ENCODE measurements around the gene YY1.
"Not testable (repeated sequence)": the region's sequence is repeated elsewhere in the genome, so short reads cannot be mapped to it uniquely, and the experiment has no call there.

The YY1 gene

DNA sequence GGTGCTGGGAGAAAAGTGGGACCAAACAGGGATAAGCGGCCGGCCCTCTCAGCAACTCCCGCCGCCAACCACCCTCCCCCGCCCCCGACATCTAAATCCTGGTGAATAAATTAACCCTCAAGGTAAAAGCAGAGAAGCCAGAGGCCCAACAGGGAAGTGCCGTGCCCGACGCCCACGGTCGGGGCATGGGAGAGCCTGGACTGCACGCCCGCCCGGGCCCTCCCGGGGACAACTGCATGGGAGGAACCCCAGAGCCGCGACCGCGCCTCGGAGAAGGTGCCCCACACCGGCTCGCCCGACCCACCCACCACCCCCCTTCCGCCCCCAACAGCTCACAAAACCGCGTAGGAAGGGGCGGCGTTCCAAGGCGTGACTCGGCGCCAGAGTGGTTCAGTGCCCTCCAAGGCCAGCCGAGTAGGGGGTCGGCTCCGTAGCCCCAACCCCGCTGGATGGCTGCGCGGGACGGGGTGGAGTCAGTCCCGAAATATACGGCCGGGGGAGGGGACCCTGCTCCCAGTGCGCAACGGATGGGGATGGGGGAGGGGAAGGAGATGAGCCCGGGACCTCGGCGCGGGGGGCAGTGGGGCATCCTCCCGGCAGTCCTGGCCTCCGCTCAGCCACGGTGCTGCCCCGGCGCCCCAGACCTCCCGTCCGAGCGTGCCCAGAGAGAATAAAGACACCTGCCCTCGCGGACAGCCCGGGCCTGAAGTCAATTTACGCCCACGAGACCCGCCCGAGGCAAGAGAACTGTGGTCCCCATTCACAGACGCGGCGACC is 66.6 kb downstream of the YY1 start:
- peak overlapping the region; percentile 72 for H3K27ac ChIP-seq (ENCODE audit: low read depth, low read length)
- H3K27me3 ChIP-seq (ENCODE audit: control insufficient read depth in 1 of 2, insufficient read depth in 2 of 2, low read length in 2 of 2), result no peaks in the 10 kb centered on the region
- H3K4me3 ChIP-seq (ENCODE audit: low read depth in 1 of 2, low read length in 2 of 2), result peak overlapping the region; percentile 30 to 67
- peaks cover 12% of the 10 kb centered on the region for H3K4me1 ChIP-seq (ENCODE audit: insufficient read depth, low read length)
- H3K9me3 ChIP-seq (ENCODE audit: low read length), result no peaks in the 10 kb centered on the region
- no peak overlapping the region for H3K9ac ChIP-seq (ENCODE audit: low read length)
- no peaks in the 10 kb centered on the region for H3K36me3 ChIP-seq (ENCODE audit: insufficient read depth, low read length)

- Histone ChIP-seq H3K27ac (ENCODE audit: low read depth, low read length) (peak within 1 kb of the TSS; percentile 72), H3K4me1 (ENCODE audit: insufficient read depth, low read length) (peaks cover 12% of the 10 kb centered on the region), H3K27me3 (ENCODE audit: control insufficient read depth in 1 of 2, insufficient read depth in 2 of 2, low read length in 2 of 2) (no peaks in the 10 kb centered on the region), H3K4me3 (ENCODE audit: low read depth in 1 of 2, low read length in 2 of 2) (peak within 1 kb of the TSS; percentile 67 to 77), H3K9ac (ENCODE audit: low read length) (peak within 1 kb of the TSS; percentile 39), H3K9me3 (ENCODE audit: low read length) (no peaks in the 10 kb centered on the region), H3K36me3 (ENCODE audit: insufficient read depth, low read length) (no peaks in the 10 kb centered on the region)
Observed at GRCh38 chr14:100306101-100306997, 67.4 kb downstream of the YY1 start, which contains the start of gene SLC25A29. SLC25A29 (minus strand) TSS chr14:100306444; CDS start chr14:100306232, 212 bp downstream.

DNA sequence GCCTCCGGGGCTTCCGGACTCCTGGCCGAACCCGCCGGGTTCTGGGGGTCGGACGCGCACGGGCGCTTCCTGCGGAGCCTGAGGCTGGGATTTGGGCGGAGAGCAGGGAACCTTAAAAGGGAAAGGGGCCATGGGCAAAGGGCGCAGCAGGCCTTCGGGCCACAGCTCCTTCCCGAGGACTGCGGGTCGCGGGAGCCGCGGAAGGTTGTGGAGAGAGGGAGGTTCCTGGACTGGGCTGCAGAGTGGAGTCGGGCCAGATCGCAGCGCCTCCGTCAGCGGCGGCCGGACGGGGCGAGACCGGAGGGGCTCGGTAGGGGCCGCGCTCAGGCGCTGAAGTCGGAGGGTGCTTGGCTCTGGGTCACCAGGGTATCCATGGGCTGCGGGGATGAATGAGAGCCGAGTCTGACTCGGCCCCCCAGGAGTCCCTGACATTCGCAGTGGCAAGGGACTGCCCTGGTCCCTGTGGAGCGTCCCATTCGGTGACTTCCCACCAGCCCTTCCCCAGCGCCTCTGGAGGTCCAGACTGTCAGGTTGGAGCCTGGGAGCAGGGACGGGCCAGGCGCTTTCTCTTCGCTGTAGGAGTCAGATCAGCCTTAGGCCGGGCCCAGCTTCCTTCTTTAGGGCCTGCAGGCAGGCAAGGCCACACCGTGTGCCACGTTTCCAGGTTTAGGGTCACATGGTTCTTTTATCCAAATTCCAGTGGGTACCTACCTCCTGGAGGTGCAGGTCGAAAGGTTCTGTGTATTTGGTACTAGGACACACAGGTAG is 68.2 kb downstream of the YY1 start:
- peak overlapping the region; percentile 6 for H3K27ac ChIP-seq (ENCODE audit: low read depth, low read length)
- peaks cover 12% of the 10 kb centered on the region for H3K4me1 ChIP-seq (ENCODE audit: insufficient read depth, low read length)
- peak overlapping the region; percentile 39 for H3K9ac ChIP-seq (ENCODE audit: low read length)
- H3K27me3 ChIP-seq (ENCODE audit: control insufficient read depth in 1 of 2, insufficient read depth in 2 of 2, low read length in 2 of 2), result no peaks in the 10 kb centered on the region
- no peaks in the 10 kb centered on the region for H3K9me3 ChIP-seq (ENCODE audit: low read length)
- H3K36me3 ChIP-seq (ENCODE audit: insufficient read depth, low read length), result no peaks in the 10 kb centered on the region
- peak overlapping the region; percentile 67 to 77 for H3K4me3 ChIP-seq (ENCODE audit: low read depth in 1 of 2, low read length in 2 of 2)

- H3K27ac ChIP-seq (ENCODE audit: low read depth, low read length), result no peak overlapping the region
- peak overlapping the region; percentile 39 for H3K9ac ChIP-seq (ENCODE audit: low read length)
Observed at GRCh38 chr14:100307766-100308426, 69.0 kb downstream of the YY1 start.

GRCh38 chr14:100308427-100308792 is 69.5 kb downstream of the YY1 start:
- not testable (repeated sequence) for H3K27me3 ChIP-seq (ENCODE audit: control insufficient read depth in 1 of 2, insufficient read depth in 2 of 2, low read length in 2 of 2); H3K27ac ChIP-seq (ENCODE audit: low read depth, low read length); H3K36me3 ChIP-seq (ENCODE audit: insufficient read depth, low read length)

More at GRCh38 chr14:100307766-100308426, 69.0 kb downstream of the YY1 start:
- Histone ChIP-seq H3K4me1 (ENCODE audit: insufficient read depth, low read length) (peaks cover 12% of the 10 kb centered on the region), H3K27me3 (ENCODE audit: control insufficient read depth in 1 of 2, insufficient read depth in 2 of 2, low read length in 2 of 2) (no peaks in the 10 kb centered on the region), H3K9me3 (ENCODE audit: low read length) (no peaks in the 10 kb centered on the region), H3K4me3 (ENCODE audit: low read depth in 1 of 2, low read length in 2 of 2) (peak overlapping the region in 1 of 2 donors; percentile 77), H3K36me3 (ENCODE audit: insufficient read depth, low read length) (no peaks in the 10 kb centered on the region)

GRCh38 chr14:100309028-100309737 is 70.2 kb downstream of the YY1 start:
- no peaks in the 10 kb centered on the region for H3K36me3 ChIP-seq (ENCODE audit: insufficient read depth, low read length)
- H3K4me1 ChIP-seq (ENCODE audit: insufficient read depth, low read length), result peaks cover 12% of the 10 kb centered on the region
- H3K9me3 ChIP-seq (ENCODE audit: low read length), result no peaks in the 10 kb centered on the region
- no peaks in the 10 kb centered on the region for H3K27me3 ChIP-seq (ENCODE audit: control insufficient read depth in 1 of 2, insufficient read depth in 2 of 2, low read length in 2 of 2)
- H3K9ac ChIP-seq (ENCODE audit: low read length), result no peak overlapping the region
- no peak overlapping the region for H3K27ac ChIP-seq (ENCODE audit: low read depth, low read length)
- H3K4me3 ChIP-seq (ENCODE audit: low read depth in 1 of 2, low read length in 2 of 2), result no peak overlapping the region

More at GRCh38 chr14:100308427-100308792, 69.5 kb downstream of the YY1 start:
- H3K4me3 ChIP-seq (ENCODE audit: low read depth in 1 of 2, low read length in 2 of 2); H3K9me3 ChIP-seq (ENCODE audit: low read length); H3K9ac ChIP-seq (ENCODE audit: low read length): not testable (repeated sequence)
- H3K4me1 ChIP-seq (ENCODE audit: insufficient read depth, low read length), result peaks cover 12% of the 10 kb centered on the region

- H3K9me3 ChIP-seq (ENCODE audit: low read length); H3K36me3 ChIP-seq (ENCODE audit: insufficient read depth, low read length); H3K27me3 ChIP-seq (ENCODE audit: control insufficient read depth in 1 of 2, insufficient read depth in 2 of 2, low read length in 2 of 2); H3K27ac ChIP-seq (ENCODE audit: low read depth, low read length); H3K4me1 ChIP-seq (ENCODE audit: insufficient read depth, low read length); H3K4me3 ChIP-seq (ENCODE audit: low read depth in 1 of 2, low read length in 2 of 2); H3K9ac ChIP-seq (ENCODE audit: low read length): not testable (repeated sequence)
Observed at GRCh38 chr14:100312110-100312876, 73.3 kb downstream of the YY1 start.

DNA sequence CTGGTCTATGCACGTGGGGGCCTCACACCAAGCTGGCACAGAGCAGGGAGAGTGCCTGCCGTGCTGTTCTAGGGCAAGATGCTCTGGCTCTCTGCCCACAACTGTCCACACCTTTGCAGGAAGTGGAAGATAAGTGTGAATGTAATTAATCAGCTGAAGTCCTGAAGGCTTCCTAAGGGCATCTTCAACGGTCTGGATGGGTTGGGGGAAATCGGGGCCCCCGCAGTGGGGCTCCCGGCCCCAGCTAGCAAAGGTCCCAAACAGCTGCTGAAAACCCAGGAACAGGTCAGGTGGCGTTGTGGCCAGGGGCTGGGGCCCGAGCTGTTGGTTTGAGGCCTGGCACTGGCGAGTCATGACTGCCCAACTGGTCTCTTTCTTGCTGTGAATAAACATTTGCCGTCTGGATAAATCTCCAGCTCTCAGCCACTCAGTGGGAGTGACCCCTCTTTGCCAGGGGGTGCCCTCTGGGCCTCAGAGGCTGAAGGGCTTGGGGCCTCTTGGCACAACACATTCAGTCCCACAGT is 74.0 kb downstream of the YY1 start:
- Histone ChIP-seq H3K36me3 (ENCODE audit: insufficient read depth, low read length) (no peaks in the 10 kb centered on the region), H3K9me3 (ENCODE audit: low read length) (no peaks in the 10 kb centered on the region), H3K9ac (ENCODE audit: low read length) (no peak overlapping the region), H3K27ac (ENCODE audit: low read depth, low read length) (no peak overlapping the region), H3K4me1 (ENCODE audit: insufficient read depth, low read length) (peaks cover 5% of the 10 kb centered on the region), H3K4me3 (ENCODE audit: low read depth in 1 of 2, low read length in 2 of 2) (no peak overlapping the region), H3K27me3 (ENCODE audit: control insufficient read depth in 1 of 2, insufficient read depth in 2 of 2, low read length in 2 of 2) (no peaks in the 10 kb centered on the region)

GRCh38 chr14:100313464-100314230 is 74.7 kb downstream of the YY1 start:
- no peaks in the 10 kb centered on the region for H3K27me3 ChIP-seq (ENCODE audit: control insufficient read depth in 1 of 2, insufficient read depth in 2 of 2, low read length in 2 of 2)
- no peaks in the 10 kb centered on the region for H3K9me3 ChIP-seq (ENCODE audit: low read length)
- H3K4me3 ChIP-seq (ENCODE audit: low read depth in 1 of 2, low read length in 2 of 2), result no peak overlapping the region
- H3K27ac ChIP-seq (ENCODE audit: low read depth, low read length), result no peak overlapping the region
- no peaks in the 10 kb centered on the region for H3K36me3 ChIP-seq (ENCODE audit: insufficient read depth, low read length)
- peaks cover 9% of the 10 kb centered on the region for H3K4me1 ChIP-seq (ENCODE audit: insufficient read depth, low read length)
- no peak overlapping the region for H3K9ac ChIP-seq (ENCODE audit: low read length)
